Lower leg skin (tissue), 3 donors: Measurements from ENCODE around the gene GLI3.

ENCODE experiments used
- POLR2A ChIP-seq, 2 donors: fragments of 450-650 bp; IDR thresholded peaks; one replicate each; pipeline ENCODE4 v1.6.1; 2016 to 2017; ENCODE audit warnings: antibody characterized with exemption in 2 of 2, mild to moderate bottlenecking in 1 of 2, moderate library complexity in 1 of 2
- TF ChIP-seq, protein P1 (sequence below), 3 donors: fragments of 450-650 bp; IDR thresholded peaks; one replicate each; pipeline ENCODE4 v1.5.1; 2016; ENCODE audit warnings: antibody characterized with exemption in 3 of 3, mild to moderate bottlenecking in 3 of 3, moderate library complexity in 2 of 3

DNA sequence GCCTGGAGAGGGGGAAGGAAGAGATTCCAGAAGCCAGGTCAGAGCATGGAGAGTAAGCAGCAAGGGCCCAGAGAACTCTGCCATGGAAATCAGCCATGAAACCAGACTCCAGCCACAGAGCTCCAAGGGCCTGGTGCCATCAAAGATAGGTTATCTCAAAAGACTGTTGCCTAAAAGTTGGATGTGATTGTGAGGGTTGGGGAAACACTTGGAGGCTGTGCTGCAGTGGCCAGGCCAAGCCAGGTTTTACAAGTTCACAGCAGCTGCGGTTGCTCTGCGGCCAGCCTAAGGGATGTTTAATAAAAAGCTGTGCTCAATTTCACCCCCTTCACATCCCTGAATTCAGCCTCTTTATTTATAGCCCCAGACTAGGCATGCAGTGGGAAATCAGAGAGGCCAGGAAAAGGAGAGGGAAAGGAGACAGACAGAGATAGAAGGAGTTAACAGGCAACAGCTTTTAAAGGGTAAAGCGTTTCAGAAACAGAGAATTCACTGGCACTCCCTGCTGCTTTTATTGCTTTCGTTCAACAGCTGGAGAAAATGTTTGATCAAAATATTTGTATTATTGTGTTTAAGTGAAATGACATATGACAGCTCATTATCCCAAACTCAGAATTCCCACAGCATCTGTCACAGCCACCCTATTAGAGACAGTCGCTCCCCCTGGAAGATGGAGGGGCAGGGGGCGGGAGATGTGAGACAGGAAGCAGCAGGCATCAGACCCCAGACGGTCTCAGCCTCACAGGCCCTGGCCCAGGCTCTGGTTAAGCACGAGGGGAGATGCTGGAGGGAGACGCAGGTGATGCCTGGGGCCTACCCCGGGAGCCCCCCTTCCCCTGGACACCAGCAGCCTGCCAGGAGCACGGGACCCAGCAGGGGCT lies 140.1 kb downstream of the GLI3 start:
- TF ChIP-seq, protein P1, sequence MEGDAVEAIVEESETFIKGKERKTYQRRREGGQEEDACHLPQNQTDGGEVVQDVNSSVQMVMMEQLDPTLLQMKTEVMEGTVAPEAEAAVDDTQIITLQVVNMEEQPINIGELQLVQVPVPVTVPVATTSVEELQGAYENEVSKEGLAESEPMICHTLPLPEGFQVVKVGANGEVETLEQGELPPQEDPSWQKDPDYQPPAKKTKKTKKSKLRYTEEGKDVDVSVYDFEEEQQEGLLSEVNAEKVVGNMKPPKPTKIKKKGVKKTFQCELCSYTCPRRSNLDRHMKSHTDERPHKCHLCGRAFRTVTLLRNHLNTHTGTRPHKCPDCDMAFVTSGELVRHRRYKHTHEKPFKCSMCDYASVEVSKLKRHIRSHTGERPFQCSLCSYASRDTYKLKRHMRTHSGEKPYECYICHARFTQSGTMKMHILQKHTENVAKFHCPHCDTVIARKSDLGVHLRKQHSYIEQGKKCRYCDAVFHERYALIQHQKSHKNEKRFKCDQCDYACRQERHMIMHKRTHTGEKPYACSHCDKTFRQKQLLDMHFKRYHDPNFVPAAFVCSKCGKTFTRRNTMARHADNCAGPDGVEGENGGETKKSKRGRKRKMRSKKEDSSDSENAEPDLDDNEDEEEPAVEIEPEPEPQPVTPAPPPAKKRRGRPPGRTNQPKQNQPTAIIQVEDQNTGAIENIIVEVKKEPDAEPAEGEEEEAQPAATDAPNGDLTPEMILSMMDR (IDR thresholded peaks at IDR 0.05), result no peak
- TF ChIP-seq POLR2A (IDR thresholded peaks at IDR 0.05), result no peak
